ENCODE results near the gene LINGO1. TPM values are rescaled to one million over a fixed set of nuclear protein-coding genes. Genes with fewer than 3 reads are reported as not detected.

Gene LINGO1
- total and polyA plus RNA-seq, 12 donors = 0.21 to 2.7 (median 0.96) TPM; not detected in 2

DNA sequence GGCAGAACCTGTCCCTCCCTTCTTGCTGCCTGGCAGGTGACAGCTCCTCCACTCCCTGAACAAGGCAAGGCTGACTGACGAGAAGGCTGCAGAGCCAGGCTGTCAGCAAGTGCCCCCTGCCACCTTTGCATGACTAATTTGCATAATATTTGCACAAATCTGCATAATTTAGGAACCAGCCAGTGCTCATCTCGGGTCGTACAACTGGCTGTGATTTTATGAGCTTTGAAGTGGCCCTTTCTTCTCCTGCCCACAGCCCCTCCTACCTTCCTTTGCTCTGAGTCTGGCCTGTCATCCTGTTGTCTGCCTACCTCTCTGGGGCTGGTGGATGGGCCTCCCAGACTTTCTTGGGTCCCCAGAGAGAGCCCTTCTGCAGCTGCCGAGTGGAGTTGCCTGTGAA is 58.9 kb downstream of the LINGO1 start:
- no peak for DNase-seq
- Histone ChIP-seq H3K27ac (no peak overlapping the region), H3K9me3 (replicated peaks in 1 of 3) (no peaks in the 10 kb centered on the region), H3K27me3 (no peaks in the 10 kb centered on the region), H3K4me3 (no peak overlapping the region), H3K36me3 (replicated peaks in 1 of 2) (no peaks in the 10 kb centered on the region), H3K4me1 (replicated peaks in 1 of 2) (no peaks in the 10 kb centered on the region)
- TF ChIP-seq, protein P1, sequence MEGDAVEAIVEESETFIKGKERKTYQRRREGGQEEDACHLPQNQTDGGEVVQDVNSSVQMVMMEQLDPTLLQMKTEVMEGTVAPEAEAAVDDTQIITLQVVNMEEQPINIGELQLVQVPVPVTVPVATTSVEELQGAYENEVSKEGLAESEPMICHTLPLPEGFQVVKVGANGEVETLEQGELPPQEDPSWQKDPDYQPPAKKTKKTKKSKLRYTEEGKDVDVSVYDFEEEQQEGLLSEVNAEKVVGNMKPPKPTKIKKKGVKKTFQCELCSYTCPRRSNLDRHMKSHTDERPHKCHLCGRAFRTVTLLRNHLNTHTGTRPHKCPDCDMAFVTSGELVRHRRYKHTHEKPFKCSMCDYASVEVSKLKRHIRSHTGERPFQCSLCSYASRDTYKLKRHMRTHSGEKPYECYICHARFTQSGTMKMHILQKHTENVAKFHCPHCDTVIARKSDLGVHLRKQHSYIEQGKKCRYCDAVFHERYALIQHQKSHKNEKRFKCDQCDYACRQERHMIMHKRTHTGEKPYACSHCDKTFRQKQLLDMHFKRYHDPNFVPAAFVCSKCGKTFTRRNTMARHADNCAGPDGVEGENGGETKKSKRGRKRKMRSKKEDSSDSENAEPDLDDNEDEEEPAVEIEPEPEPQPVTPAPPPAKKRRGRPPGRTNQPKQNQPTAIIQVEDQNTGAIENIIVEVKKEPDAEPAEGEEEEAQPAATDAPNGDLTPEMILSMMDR (IDR thresholded peaks at IDR 0.05) = no peak
- no peak for TF ChIP-seq POLR2A (IDR thresholded peaks at IDR 0.05)
- intact Hi-C loops (cut with DNase I) = no loop called here
- WGBS, 4 donors = 81 to 90% (median 85%) methylated on average over 2 to 4 of the region's 4 CpGs

DNA sequence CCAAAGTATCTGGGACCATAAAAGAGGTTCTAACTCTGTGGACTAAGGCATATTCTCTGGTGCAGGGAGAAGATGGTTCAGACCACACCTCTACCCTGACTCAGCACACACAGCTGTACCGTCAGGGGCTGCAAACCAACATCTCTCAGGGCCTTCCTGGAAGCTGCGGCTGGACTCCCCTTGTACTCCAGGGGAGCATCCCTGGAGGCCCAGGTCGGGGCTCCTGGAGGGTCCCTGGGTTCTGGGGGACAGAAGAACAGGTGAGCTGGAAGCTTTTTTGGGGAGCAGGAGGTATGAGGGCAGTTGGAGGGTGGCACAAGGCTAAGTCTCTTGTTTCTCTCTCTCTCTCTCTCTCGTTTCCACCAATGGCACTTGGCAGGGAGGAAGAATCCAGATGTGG is 60.5 kb downstream of the LINGO1 start:
- 78 to 93% (median 87%) methylated on average over 2 to 4 of the region's 4 CpGs for WGBS, 4 donors
- intact Hi-C loops (cut with DNase I) = no loop called here
- TF ChIP-seq, protein P1 (IDR thresholded peaks at IDR 0.05) = no peak
- TF ChIP-seq POLR2A (IDR thresholded peaks at IDR 0.05) = no peak
- Histone ChIP-seq H3K27ac (no peak overlapping the region), H3K4me3 (no peak overlapping the region), H3K4me1 (replicated peaks in 1 of 2) (no peaks in the 10 kb centered on the region), H3K9me3 (replicated peaks in 1 of 3) (no peaks in the 10 kb centered on the region), H3K36me3 (replicated peaks in 1 of 2) (no peaks in the 10 kb centered on the region), H3K27me3 (no peaks in the 10 kb centered on the region)
- DNase-seq = no peak

DNA sequence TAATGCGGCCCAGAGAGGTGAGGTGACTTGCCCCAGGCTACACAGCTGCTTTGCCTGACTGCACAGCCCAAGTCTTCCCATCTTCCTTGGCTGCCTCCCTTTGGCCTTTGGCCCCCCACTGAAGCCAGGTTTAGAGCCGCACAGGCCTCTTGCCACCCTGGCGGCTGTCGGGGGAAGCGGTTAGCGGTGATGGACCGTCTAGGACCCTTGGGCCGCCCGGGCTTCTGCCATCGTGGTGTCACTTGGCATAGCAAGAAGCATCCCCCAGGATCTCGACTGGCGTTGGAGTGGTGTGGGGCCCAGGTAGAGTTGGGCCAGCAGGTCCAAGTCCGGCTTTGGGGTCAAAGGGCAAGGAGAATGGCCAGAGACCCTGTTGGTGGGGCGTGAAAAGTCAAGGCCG is 61.0 kb downstream of the LINGO1 start:
- TF ChIP-seq, protein P1 (IDR thresholded peaks at IDR 0.05) = no peak
- TF ChIP-seq POLR2A (IDR thresholded peaks at IDR 0.05) = no peak
- H3K9me3 ChIP-seq (replicated peaks in 1 of 3) = no peaks in the 10 kb centered on the region
- H3K36me3 ChIP-seq (replicated peaks in 1 of 2) = no peaks in the 10 kb centered on the region
- H3K27ac ChIP-seq = no peak overlapping the region
- intact Hi-C loops (cut with DNase I) = no loop called here
- DNase-seq = no peak
- no peaks in the 10 kb centered on the region for H3K27me3 ChIP-seq
- H3K4me3 ChIP-seq = no peak overlapping the region
- 84 to 100% (median 94%) methylated on average over 4 to 15 of the region's 15 CpGs for WGBS, 4 donors
- H3K4me1 ChIP-seq (replicated peaks in 1 of 2) = no peaks in the 10 kb centered on the region

DNA sequence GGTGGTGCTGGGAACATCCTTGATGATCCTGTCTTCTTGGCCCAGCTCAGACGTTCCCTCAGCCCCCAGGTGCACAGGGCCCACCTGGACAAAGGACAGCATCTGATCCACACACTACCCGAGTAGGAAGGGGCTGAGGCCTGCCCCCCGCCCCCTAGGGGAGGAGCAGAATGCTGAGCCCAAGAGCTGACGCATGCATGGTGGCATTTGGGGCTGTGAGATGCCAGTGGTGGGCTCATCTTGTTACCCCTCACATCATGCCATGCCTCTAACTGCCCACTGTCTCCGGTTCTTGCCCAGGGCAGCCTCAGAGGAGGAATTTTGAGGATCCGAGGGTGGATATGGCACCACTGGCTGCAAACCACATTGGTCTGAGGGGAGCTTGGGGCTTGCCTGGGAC is 61.5 kb downstream of the LINGO1 start:
- no peaks in the 10 kb centered on the region for H3K9me3 ChIP-seq (replicated peaks in 1 of 3)
- DNase-seq = no peak
- no peaks in the 10 kb centered on the region for H3K36me3 ChIP-seq (replicated peaks in 1 of 2)
- H3K4me3 ChIP-seq = no peak overlapping the region
- 75 to 95% (median 87%) methylated on average over 5 to 6 of the region's 6 CpGs for WGBS, 4 donors
- H3K27ac ChIP-seq = no peak overlapping the region
- no peak for TF ChIP-seq POLR2A (IDR thresholded peaks at IDR 0.05)
- TF ChIP-seq, protein P1 (IDR thresholded peaks at IDR 0.05) = no peak
- intact Hi-C loops (cut with DNase I) = no loop called here
- H3K4me1 ChIP-seq (replicated peaks in 1 of 2) = no peaks in the 10 kb centered on the region
- H3K27me3 ChIP-seq = no peaks in the 10 kb centered on the region

Measured in adrenal gland (tissue), 12 donors.